SK-N-SH (cell line): ENCODE results near the gene NHLRC2.

Source experiments
- CTCF ChIP-seq: fragments of 200-600 bp; sonication (generic); IDR thresholded peaks from 2 replicates; pipeline ENCODE4 v1.6.1; 2017; ENCODE audit warnings: antibody characterized with exemption, mild to moderate bottlenecking, moderate library complexity
- ELF1 ChIP-seq: IDR thresholded peaks from 2 replicates; pipeline ENCODE4 v1.4.0; 2012
- EP300 ChIP-seq, 2 experiments: IDR thresholded peaks; 2 replicates each; pipeline versions ENCODE4 v1.4.0 to v1.6.1; 2012; ENCODE audit warnings: borderline replicate concordance in 1 of 2, low read depth in 1 of 2, low read length in 1 of 2
- EZH2phosphoT487 ChIP-seq: fragments of 200-600 bp; sonication (generic); IDR thresholded peaks from 2 replicates; pipeline ENCODE4 v1.6.1; 2017; ENCODE audit warnings: low read depth, mixed run types, mild to moderate bottlenecking, antibody characterized with exemption, moderate library complexity, borderline replicate concordance
- FOXM1 ChIP-seq: IDR thresholded peaks from 2 replicates; pipeline ENCODE4 v1.4.0; 2012; ENCODE audit warnings: low read depth, mild to moderate bottlenecking
- IRF3 ChIP-seq: fragments of 150-350 bp; IDR thresholded peaks from 2 replicates; pipeline ENCODE4 v1.6.1; 2016; ENCODE audit warnings: mild to moderate bottlenecking, low read depth, low read length
- JUND ChIP-seq: IDR thresholded peaks from 2 replicates; pipeline ENCODE4 v1.4.0; 2012
- MAX ChIP-seq: IDR thresholded peaks from 2 replicates; pipeline ENCODE4 v1.4.0; 2012; ENCODE audit warnings: low read depth
- NFIC ChIP-seq: IDR thresholded peaks from 2 replicates; pipeline ENCODE4 v1.4.0; 2012; ENCODE audit warnings: borderline replicate concordance
- POLR2AphosphoS5 ChIP-seq: IDR thresholded peaks from 2 replicates; pipeline ENCODE4 v1.6.1; 2012; ENCODE audit warnings: low read depth, low read length
- RAD21 ChIP-seq: IDR thresholded peaks from 2 replicates; pipeline ENCODE4 v1.6.1; 2012; ENCODE audit warnings: mild to moderate bottlenecking, low read length
- RFX5 ChIP-seq: IDR thresholded peaks from 2 replicates; pipeline ENCODE4 v1.6.1; 2012; ENCODE audit warnings: mild to moderate bottlenecking, improper control_type of control experiment, low read length
- SIN3A ChIP-seq: IDR thresholded peaks from 2 replicates; pipeline ENCODE4 v1.6.1; 2012; ENCODE audit warnings: low read depth, mild to moderate bottlenecking, low read length, moderate library complexity, borderline replicate concordance
- ZBTB33 ChIP-seq: IDR thresholded peaks from 2 replicates; pipeline ENCODE4 v1.4.0; 2012; ENCODE audit warnings: low read depth, borderline replicate concordance

GRCh38 chr10:113806503-113806902 is 48.0 kb upstream of the NHLRC2 start:
- TF ChIP-seq CTCF (no peak), ZBTB33 (no peak), POLR2AphosphoS5 (no peak), SIN3A (no peak), EP300 (IDR thresholded peaks at IDR 0.05; ENCODE audit: borderline replicate concordance in 1 of 2, low read depth in 1 of 2, low read length in 1 of 2) (no peak), NFIC (no peak), FOXM1 (no peak), ELF1 (no peak), JUND (no peak), RAD21 (no peak), MAX (no peak), IRF3 (no peak), EZH2phosphoT487 (no peak), RFX5 (no peak)
